GM18907 (cell line): ENCODE measurements around the gene SRPX.

Experiments
- ATAC-seq: cut with Tn5 transposase; IDR thresholded peaks from one replicate; pipeline ENCODE4 v1.9.1; 2021; ENCODE audit warnings: mild to moderate bottlenecking, moderate library complexity; ENCODE audit not compliant: unreplicated experiment

SRPX gene

DNA sequence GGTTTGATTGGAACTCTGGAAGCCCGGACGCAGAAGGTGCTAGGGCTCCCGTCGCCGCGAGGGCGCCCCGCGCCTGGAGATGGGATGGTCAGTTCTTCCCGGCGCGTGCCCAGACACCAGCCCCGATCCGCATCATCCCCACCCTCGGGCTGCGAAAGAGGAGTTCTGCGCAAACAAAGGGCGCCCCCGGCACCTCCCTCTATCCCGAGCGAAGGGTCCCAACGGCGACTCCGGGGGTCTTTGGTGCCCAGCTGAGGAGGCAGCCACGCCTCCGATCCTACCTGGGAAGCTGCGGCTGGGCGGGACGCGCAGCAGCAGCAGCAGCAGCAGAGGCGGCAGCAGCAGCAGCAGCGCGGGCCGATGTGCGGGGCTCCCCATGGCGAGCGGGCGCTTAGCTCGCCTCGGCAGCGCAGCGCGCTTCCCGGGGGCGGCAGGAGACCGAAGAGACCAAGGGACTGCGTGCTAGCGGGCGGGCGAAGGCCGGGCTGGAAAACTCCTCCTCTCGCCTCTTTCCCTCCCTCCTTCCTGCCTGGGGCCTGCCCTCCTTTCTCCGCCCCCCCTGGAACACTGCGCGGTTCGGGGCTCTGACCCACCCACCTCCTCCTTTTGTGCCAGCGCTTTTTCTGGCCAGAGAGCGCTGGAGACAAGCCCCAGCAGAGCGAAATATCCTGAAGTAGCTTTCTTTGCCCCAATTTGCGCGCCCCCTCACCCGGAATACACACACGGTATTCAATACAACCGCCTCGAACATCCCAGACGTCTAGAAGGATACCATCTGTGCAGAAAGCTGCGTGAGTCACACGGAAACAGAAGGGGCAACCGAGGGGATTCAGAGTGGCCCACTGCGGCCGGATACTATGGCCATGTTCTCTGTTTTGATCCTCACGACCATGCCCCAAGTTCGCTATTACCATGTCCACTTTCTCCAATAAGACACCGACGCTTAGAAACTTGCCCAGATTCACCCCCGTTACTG, at the start of gene SRPX:
SRPX (minus strand) TSS at position 457 of the 976 bp plus-strand sequence; CDS start at position 378, 79 bp downstream.
- peak; percentile 20 for ATAC-seq

- ATAC-seq, result no peak
These were observed 47.3 kb upstream of the SRPX start for GRCh38 chrX:38268011-38268410.

GRCh38 chrX:38262715-38263620, 42.3 kb upstream of the SRPX start:
- no peak for ATAC-seq

DNA sequence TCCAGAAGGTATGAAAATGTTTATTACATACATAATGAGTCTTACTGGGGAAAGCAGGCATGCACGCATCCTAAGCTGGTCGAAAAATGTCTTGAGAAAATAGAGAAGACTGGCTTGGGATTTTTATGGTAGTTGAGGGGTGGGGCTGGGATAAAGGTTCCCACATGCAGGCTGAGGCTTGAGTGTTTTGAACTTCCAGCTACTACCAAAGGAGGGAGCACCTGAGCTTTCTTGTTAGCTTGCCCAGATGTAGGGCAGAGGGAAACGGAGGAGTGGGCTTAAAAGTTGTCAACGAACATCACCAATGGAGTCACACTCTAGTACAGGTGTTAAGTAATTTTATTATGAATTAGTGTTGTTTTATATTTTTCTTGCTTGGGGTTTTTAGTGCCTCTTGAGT, 39.6 kb upstream of the SRPX start:
- ATAC-seq, result peak; percentile 66

DNA sequence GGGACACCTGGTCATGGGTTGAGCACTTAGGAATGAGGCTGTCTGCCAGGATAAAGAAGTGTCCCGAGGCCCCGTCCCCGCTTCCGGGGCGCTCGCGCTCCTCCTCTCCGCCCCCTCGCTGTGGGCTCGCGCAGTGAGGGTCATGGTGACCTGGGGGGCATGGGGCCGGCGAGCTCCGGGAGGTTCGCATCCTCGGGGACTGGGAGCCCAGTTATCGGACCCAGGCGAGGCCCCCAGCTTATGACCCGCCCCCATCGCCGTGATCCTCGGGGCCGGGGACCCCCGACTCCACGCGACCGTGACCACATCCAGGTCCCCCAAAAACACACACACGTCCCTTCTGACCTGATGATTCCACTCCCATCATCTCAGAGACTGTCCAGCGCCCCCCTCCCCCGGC, 35.3 kb upstream of the SRPX start:
- ATAC-seq, result no peak

DNA sequence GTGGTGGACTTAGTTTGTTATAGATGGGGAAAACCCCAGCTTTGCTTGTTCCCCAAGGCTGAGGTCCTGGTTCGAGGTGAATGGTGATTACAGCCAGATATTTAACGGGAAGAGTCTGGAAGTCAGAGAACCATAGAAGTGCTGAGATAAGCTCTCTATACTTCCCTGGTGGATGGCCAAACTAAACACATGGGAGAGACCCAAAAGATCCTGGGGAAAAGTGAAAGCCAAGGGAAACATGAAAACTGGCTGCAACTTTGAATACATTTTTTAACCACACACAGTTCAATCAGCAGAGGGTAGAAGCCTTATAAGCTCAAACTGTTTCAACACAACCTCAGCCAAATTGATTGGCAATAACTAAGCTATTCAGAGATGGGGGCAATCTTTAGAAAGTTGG, 29.3 kb upstream of the SRPX start:
- ATAC-seq, result no peak

DNA sequence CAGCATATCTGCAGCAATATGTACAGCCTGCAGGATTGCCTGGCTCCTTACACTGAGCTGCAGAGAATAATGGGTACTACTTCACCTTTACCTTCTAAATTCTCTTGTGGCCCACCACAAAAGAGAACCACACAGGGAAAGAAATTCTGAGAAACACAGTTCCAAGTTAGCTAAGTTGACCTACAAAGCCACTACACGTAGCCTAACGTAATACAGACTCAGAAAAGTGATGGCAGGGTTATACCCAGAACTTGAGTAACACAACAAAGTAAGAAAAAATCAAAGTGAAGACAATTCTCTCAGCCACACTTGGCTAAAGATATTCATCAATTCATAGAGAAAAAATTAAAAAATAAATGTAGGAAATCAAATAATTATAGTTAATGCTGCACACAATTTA, 26.4 kb upstream of the SRPX start:
- ATAC-seq, result no peak

DNA sequence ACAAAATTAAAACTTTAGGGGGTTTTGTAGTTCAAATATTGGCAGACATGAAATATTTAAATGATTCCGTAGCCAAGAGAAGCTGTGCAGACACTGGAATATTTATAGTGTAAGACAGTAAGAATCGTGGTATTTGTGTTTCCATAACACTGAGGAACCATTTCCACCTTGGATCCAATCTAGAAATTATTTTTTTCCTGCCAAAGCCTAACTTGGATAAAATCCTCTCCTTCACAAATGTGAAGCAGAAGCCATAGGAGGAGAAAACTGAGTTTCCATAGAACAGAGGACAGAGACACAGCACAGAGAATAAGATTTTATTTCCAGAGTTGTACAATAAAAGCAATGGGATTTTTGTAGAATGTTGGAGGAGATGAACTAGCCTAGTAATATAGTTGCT, 19.9 kb upstream of the SRPX start:
- no peak for ATAC-seq

DNA sequence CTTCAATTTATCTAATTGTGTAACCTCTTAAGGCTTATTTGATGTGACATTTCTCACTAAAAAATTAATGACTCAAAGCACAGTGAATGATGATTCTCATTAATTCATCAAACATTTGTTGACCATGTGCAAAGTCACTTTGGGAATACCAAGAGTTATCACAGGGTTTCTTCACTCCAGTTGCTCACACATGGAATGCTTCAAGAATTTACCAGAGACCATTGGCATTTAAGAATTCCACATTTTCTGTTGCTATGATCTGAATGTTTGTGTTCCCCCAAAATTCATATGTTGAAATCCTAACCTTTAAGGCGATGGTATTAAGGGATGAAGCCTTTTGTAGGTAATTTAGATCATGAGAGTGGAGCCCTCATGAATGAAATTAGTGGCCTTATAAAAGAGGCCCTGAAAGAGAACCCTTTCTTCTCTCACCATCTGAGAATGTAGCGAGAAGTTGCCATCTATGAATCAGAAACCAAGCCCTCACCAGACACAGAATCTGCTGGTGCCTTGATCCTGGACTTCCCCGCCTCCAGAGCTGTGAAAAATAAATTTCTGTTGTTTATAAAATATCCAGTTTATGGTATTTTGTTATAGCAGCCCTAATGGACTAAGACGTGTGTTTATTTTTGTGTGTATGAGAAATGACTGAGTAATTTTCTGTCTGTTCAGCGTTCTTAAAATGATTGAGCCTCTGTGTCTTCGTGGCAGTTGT, 16.4 kb upstream of the SRPX start:
- ATAC-seq, result no peak

- ATAC-seq, result no peak
These were observed 13.4 kb upstream of the SRPX start for GRCh38 chrX:38233891-38234667.

DNA sequence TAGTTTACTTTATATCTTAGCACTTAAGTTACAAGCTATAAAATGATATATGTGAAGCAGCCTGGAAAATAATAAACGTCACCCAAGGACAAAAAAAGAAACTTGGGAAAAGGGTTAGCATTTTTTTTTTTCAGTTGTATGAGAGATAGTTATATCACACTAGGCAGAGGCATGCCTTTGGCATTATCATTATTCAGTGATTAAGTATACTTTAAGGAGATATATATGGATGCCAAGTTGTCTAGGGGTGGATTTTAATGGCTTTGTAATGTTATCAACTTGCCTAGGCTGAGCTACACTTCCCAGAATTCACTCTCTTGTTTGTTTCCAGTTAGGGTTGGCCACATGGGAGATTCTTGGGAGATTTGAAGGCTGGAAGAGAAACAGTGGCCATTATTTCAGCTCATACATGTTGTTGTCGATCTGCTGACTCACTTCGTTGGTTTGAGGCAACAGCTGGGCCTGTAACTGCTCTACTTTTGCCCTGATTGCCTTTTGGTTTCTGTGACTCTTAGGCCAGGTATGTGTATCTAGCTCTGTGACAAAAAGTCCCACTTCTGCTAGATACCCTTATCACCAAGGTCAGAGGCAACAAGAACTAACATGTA, 11.5 kb upstream of the SRPX start:
- ATAC-seq, result no peak

- no peak for ATAC-seq
These were observed 4.4 kb upstream of the SRPX start for GRCh38 chrX:38225093-38225492.

- ATAC-seq, result no peak
These were observed 3.5 kb upstream of the SRPX start for GRCh38 chrX:38224160-38224559.

DNA sequence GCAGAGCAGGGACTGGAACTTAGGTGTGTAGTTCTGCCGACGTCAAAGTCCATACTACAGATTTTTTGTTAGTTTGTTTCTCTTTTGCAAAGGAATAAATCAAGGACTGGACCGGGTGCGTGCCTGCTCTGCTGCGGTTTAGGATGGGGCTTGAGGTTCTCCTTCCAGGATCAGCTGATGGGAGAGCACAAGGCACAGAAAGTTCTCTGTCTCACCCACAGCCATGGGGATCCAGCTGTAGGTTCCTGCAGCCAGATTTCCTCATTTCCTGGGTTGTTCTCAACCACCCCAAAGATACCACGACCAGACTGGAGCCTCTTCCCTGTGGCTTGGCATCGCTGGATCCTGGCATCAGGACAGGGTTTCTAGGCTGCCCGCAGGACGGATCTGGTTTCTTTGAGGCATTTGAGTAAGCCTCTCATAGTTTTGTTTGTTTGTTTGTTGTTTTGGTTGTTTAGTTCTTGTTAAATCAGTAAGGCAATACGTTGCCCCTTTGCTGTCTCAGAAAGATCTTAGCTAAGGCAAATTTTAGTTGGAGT, 789 bp upstream of the SRPX start:
- no peak for ATAC-seq

GRCh38 chrX:38220024-38220414, 652 bp downstream of the SRPX start:
- ATAC-seq, result peak; percentile 69

GRCh38 chrX:38216642-38217041, 4.0 kb downstream of the SRPX start:
- ATAC-seq, result no peak

DNA sequence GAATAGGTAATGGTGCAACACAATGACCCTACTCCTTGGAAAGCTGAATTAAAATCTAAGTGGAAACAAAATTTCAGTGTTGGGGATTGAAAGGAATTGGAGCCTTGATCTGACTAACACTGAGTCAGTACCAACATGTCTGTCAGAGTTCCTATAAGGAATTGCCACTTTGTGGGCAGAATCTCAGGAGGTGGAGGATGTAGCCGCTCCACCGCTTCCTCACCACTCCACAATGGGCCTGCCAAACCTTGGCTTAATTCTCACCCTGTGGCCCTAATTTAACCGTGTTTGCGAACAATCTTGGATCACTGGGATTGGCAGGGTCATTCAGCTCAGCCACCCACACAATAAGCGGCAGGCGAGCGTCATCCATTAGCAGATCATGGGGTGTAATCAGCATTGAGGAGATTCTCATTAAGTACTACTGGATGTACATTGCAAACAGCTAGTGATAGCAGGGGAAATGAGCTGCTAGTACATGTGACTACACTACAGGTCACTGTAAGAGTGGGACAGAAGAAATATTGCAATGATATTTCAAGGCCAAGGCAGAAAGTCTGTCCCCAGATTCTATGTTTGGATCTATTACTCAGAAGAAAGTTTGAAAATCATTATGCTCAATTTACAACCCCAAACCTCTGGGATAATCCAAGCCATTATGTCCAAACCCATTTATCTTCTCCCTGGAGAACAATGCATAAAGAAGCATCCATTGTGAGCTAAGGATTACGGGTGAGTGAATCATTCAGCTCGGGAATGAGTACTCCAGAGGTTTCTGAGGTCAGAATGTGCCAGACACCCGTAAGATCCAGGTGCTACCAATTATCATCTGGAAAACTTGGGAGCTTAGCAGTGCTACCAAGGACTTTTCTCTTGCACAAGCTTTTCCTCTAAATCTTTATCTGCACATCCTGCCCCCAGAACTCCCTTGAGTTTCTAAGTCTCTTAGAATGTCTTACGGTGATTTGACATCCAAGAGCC, 5.8 kb downstream of the SRPX start:
- no peak for ATAC-seq

GRCh38 chrX:38214044-38214443, 6.6 kb downstream of the SRPX start:
- no peak for ATAC-seq
